ENCODE data around the gene ABCD4. TPM values are rescaled to one million over a fixed set of nuclear protein-coding genes. Genes with fewer than 3 reads are reported as not detected.

The ABCD4 gene
- total RNA-seq, 2 experiments from 2014 or later: 46.6 to 74.7 TPM

GRCh38 chr14:74314576-74314975 is 11.8 kb upstream of the ABCD4 start:
- TF ChIP-seq CTCF (conservative IDR thresholded peaks at IDR 0.05; ENCODE audit: low read length) (no peak), EZH2phosphoT487 (IDR thresholded peaks at IDR 0.05; ENCODE audit: borderline replicate concordance, low read depth, low read length) (no peak)
- H3K4me3 ChIP-seq (ENCODE audit: low read depth, low read length, poor library complexity, severe bottlenecking): no peak overlapping the region
- H3K9me3 ChIP-seq (ENCODE audit: low read length): no peaks in the 10 kb centered on the region
- H3K4me1 ChIP-seq (ENCODE audit: insufficient read depth, low read length, poor library complexity, severe bottlenecking): no peaks in the 10 kb centered on the region
- intact Hi-C loops (cut with micrococcal nuclease; ENCODE audit: unreplicated experiment): no loop called here
- H3K27ac ChIP-seq (ENCODE audit: low read depth, low read length, poor library complexity, severe bottlenecking): no peak overlapping the region
- H2AFZ ChIP-seq (ENCODE audit: low read length): no peak overlapping the region
- POLR2A ChIA-PET: no interaction called here
- H3K9me2 ChIP-seq (ENCODE audit: insufficient read depth, low read length): no peaks in the 10 kb centered on the region
- no peak for DNase-seq (ENCODE audit: low spot score)
- no TSS peak for BruUV-seq (replicated peaks)
- no peaks in the 10 kb centered on the region for H3K36me3 ChIP-seq (ENCODE audit: insufficient read depth, low read length)
- H4K20me1 ChIP-seq (ENCODE audit: insufficient read depth, low read length): no peaks in the 10 kb centered on the region
- CTCF ChIA-PET (ENCODE audit: unreplicated experiment): no interaction called here
- H3K79me2 ChIP-seq (ENCODE audit: insufficient read depth, low read depth, low read length): no peaks in the 10 kb centered on the region
- no peak overlapping the region for H3K4me2 ChIP-seq (ENCODE audit: low read length)

DNA sequence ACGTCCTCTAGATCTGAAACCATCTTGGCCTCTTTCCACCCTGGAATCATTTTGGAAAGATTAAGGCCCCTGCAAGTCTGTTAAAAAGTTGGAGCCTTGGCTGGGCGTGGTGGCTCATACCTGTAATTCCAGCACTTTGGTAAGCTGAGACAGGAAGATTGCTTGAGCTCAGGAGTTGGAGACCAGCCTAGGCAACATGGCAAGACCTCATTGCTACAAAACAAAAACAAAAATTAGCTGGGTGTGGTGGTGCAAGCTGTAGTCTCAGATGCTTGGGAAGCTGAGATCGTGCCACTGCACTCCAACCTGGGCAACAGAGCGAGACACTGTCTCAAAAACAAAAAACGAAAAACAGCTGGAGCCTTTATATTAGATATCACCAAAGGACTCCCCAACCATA is 10.9 kb upstream of the ABCD4 start:
- Histone ChIP-seq H3K9me2 (ENCODE audit: insufficient read depth, low read length) (no peaks in the 10 kb centered on the region), H3K4me2 (ENCODE audit: low read length) (no peak overlapping the region), H3K79me2 (ENCODE audit: insufficient read depth, low read depth, low read length) (no peaks in the 10 kb centered on the region), H3K36me3 (ENCODE audit: insufficient read depth, low read length) (no peaks in the 10 kb centered on the region), H3K4me3 (ENCODE audit: low read depth, low read length, poor library complexity, severe bottlenecking) (no peak overlapping the region), H3K9me3 (ENCODE audit: low read length) (no peaks in the 10 kb centered on the region), H2AFZ (ENCODE audit: low read length) (no peak overlapping the region), H3K4me1 (ENCODE audit: insufficient read depth, low read length, poor library complexity, severe bottlenecking) (no peaks in the 10 kb centered on the region), H4K20me1 (ENCODE audit: insufficient read depth, low read length) (no peaks in the 10 kb centered on the region), H3K27ac (ENCODE audit: low read depth, low read length, poor library complexity, severe bottlenecking) (no peak overlapping the region)
- intact Hi-C loops (cut with micrococcal nuclease; ENCODE audit: unreplicated experiment): no loop called here
- no peak for DNase-seq (ENCODE audit: low spot score)
- POLR2A ChIA-PET: interaction anchor here (0.5 kb wide), 1 partner anchor 73 kb away, joined by 3 read pairs; no protein-coding TSS in a partner anchor
- CTCF ChIA-PET (ENCODE audit: unreplicated experiment): no interaction called here
- no TSS peak for BruUV-seq (replicated peaks)
- TF ChIP-seq EZH2phosphoT487 (IDR thresholded peaks at IDR 0.05; ENCODE audit: borderline replicate concordance, low read depth, low read length) (no peak), CTCF (conservative IDR thresholded peaks at IDR 0.05; ENCODE audit: low read length) (no peak)

- intact Hi-C loops (cut with micrococcal nuclease; ENCODE audit: unreplicated experiment): no loop called here
- ChIA-PET POLR2A (interaction anchor here (0.6 to 0.7 kb wide), 2 partner anchors 64 to 199 kb away, joined by 6 to 7 read pairs; no protein-coding TSS in a partner anchor), CTCF (ENCODE audit: unreplicated experiment) (no interaction called here)
- no peaks in the 10 kb centered on the region for H4K20me1 ChIP-seq (ENCODE audit: insufficient read depth, low read length)
- H3K27ac ChIP-seq (ENCODE audit: low read depth, low read length, poor library complexity, severe bottlenecking): no peak overlapping the region
- H3K4me2 ChIP-seq (ENCODE audit: low read length): no peak overlapping the region
- TF ChIP-seq EZH2phosphoT487 (IDR thresholded peaks at IDR 0.05; ENCODE audit: borderline replicate concordance, low read depth, low read length): no peak
- TF ChIP-seq CTCF (conservative IDR thresholded peaks at IDR 0.05; ENCODE audit: low read length): no peak
- no TSS peak for BruUV-seq (replicated peaks)
- no peaks in the 10 kb centered on the region for H3K4me1 ChIP-seq (ENCODE audit: insufficient read depth, low read length, poor library complexity, severe bottlenecking)
- H3K9me3 ChIP-seq (ENCODE audit: low read length): no peaks in the 10 kb centered on the region
- DNase-seq (ENCODE audit: low spot score): no peak
- no peaks in the 10 kb centered on the region for H3K79me2 ChIP-seq (ENCODE audit: insufficient read depth, low read depth, low read length)
- H2AFZ ChIP-seq (ENCODE audit: low read length): no peak overlapping the region
- no peak overlapping the region for H3K4me3 ChIP-seq (ENCODE audit: low read depth, low read length, poor library complexity, severe bottlenecking)
- no peaks in the 10 kb centered on the region for H3K9me2 ChIP-seq (ENCODE audit: insufficient read depth, low read length)
- H3K36me3 ChIP-seq (ENCODE audit: insufficient read depth, low read length): no peaks in the 10 kb centered on the region
These were observed 9.4 kb upstream of the ABCD4 start for GRCh38 chr14:74312161-74312560.

Data from OCI-LY7 (cell line).